GM21526 (cell line): ENCODE measurements around the gene CELSR1.
"Not testable (repeated sequence)": the region's sequence is repeated elsewhere in the genome, so short reads cannot be mapped to it uniquely, and the experiment has no call there.

Source experiments
- ATAC-seq: cut with Tn5 transposase; IDR thresholded peaks from one replicate; pipeline ENCODE4 v1.9.1; 2021; ENCODE audit warnings: moderate library complexity; ENCODE audit not compliant: unreplicated experiment, low FRiP score

The CELSR1 gene

GRCh38 chr22:46534901-46535630, 2.4 kb downstream of the CELSR1 start:
- ATAC-seq: no peak

GRCh38 chr22:46534177-46534776, 3.1 kb downstream of the CELSR1 start:
- ATAC-seq: no peak

GRCh38 chr22:46533070-46533833, 4.2 kb downstream of the CELSR1 start:
- no peak for ATAC-seq

GRCh38 chr22:46532416-46532815, 5.0 kb downstream of the CELSR1 start:
- no peak for ATAC-seq

- ATAC-seq: no peak
These were observed 5.7 kb downstream of the CELSR1 start for GRCh38 chr22:46531581-46532175.

- no peak for ATAC-seq
These were observed 9.3 kb downstream of the CELSR1 start for GRCh38 chr22:46528121-46528610.

- ATAC-seq: no peak
These were observed 11.1 kb downstream of the CELSR1 start for GRCh38 chr22:46526244-46526839.

- no peak for ATAC-seq
These were observed 11.8 kb downstream of the CELSR1 start for GRCh38 chr22:46525389-46526243.

- no peak for ATAC-seq
These were observed 13.1 kb downstream of the CELSR1 start for GRCh38 chr22:46524203-46524740.

GRCh38 chr22:46522797-46523196, 14.6 kb downstream of the CELSR1 start:
- ATAC-seq: no peak

- no peak for ATAC-seq
These were observed 15.4 kb downstream of the CELSR1 start for GRCh38 chr22:46521994-46522393.

- no peak for ATAC-seq
These were observed 16.5 kb downstream of the CELSR1 start for GRCh38 chr22:46520880-46521279.

- ATAC-seq: no peak
These were observed 18.0 kb downstream of the CELSR1 start for GRCh38 chr22:46519377-46519776.

GRCh38 chr22:46518542-46519325, 18.7 kb downstream of the CELSR1 start:
- ATAC-seq: no peak

GRCh38 chr22:46518038-46518437, 19.4 kb downstream of the CELSR1 start:
- ATAC-seq: no peak

GRCh38 chr22:46517255-46517761, 20.1 kb downstream of the CELSR1 start:
- no peak for ATAC-seq

GRCh38 chr22:46516638-46517037, 20.8 kb downstream of the CELSR1 start:
- no peak for ATAC-seq

GRCh38 chr22:46516112-46516487, 21.3 kb downstream of the CELSR1 start:
- ATAC-seq: not testable (repeated sequence)
